HG02642 (cell line): ENCODE data around the gene NALCN.

Source experiments
- ATAC-seq: cut with Tn5 transposase; IDR thresholded peaks from one replicate; pipeline ENCODE4 v1.9.1; 2021; ENCODE audit warnings: mild to moderate bottlenecking; ENCODE audit not compliant: unreplicated experiment, poor library complexity

NALCN gene

DNA sequence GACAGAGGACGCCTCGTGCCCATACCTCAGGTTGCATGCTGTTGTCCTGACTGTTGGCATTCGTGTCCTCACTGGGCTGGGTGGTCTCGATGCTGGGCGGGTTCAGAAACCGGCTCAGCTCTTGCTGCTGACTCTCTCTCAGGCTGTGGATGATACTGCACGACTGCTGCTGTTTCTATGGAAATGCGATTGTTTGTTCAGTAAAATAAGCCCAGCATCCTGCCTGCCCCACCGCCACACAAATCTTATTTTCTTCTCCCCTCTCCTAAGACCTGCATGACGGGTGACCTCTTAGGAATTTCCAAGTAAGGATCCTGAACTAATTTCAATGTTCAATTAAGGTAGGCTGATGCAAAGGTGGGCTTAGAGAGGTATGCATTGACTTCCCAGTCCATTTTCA, 356.5 kb downstream of the NALCN start:
- no peak for ATAC-seq

DNA sequence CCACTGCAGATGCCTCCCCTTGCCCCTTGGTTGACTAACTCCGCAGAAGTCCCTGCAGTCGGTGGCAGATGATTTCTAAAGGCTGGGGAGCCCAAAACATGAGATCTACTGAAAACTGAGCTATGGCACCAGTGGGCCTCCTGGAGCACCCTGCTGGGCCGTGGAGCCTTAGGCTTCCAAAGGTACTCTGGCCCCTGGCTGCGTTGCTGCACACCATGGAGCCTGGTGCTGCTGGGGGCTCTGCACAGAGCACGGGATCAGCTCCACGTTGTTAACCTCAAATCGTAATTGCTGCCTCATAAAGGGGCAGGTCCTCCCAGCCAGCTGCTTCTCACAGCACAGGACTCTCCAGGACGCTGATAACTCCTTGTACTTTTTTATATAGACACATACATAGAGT, 357.5 kb downstream of the NALCN start:
- ATAC-seq, result no peak

DNA sequence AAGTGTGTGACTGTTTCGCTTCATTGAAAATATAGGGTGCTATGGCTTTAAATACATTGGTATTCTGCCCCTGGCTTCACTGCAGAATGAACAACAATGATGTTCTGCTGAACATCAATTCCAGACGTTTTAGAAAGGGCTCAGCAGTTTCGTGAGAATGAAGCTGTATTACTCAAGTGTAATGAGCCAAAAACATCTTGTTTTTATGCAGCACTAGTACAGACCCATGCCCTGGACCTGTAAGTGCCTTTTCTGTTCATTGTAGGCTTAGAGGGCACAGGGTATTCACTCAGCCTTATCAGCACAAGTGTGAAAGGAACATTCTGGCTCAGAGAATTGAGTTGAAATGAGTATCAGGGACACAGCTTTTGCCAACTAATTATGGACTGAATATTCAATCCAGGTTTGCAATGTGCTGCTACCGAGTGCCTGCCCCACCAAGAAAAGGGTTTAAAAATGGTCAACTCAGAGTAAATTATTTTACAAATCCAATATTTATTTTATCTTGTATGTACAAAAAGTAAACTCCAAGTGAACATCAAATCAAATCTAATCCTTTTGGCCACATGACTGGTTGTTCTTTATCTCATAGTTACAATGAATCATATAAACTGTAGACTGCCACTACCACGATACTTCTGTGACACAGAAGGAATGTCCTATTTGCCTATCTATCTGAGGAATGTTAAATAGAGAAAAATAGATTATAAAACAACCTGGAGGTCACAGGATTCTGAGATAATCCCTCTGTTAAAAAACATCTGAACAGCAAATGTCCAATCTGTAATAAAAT, 362.8 kb downstream of the NALCN start:
- ATAC-seq, result no peak

DNA sequence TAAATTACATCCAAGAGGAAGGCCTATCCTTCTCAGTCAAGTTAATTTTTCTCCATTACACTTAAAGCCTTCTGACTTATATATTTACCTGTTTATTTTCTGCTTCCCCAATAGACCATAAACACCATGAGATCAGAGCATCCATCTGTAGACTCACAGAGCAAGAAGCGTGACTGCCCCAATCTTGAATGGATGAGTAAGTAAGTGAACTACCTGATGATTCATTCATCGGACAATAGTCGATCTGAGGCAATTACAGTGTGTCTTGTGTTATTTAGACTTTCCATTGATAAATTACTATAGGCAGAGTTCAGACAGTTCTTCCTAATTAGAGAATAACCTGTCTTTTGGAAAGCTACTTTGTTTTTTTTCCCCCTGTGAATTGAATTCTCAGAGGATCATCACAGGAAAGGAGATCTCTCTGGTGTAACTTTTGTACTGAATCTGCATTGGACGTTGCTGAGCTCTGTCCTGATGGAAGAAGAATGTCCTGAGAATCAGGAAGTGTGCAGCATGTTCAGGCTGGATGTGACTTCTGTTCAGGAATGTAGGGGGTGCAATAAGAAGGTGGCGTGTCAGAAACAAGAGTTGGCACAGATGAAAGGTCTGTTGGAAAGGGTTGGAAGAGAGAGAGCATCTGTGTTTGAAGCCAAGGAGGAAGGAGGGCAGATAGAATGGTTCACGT, 367.0 kb downstream of the NALCN start:
- no peak for ATAC-seq

DNA sequence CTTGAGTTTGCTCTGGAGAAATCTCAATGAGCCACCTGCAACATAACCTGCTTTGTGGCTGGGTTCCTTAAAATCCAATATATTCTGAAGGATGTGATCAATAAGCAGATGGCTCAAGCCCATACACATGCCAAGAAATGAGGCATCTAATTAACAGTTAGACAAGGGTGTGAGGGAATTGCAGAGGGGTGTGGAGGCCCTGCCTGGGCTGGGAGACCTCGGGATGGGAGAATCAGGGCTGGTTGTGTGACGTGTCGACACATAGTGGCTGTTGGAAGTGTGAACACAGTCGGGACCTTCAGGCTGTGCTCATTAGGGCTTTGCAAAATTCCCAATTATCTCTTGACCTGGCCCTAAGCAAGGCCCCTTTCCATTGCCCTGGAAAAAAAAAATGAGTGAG, 379.8 kb downstream of the NALCN start:
- no peak for ATAC-seq

DNA sequence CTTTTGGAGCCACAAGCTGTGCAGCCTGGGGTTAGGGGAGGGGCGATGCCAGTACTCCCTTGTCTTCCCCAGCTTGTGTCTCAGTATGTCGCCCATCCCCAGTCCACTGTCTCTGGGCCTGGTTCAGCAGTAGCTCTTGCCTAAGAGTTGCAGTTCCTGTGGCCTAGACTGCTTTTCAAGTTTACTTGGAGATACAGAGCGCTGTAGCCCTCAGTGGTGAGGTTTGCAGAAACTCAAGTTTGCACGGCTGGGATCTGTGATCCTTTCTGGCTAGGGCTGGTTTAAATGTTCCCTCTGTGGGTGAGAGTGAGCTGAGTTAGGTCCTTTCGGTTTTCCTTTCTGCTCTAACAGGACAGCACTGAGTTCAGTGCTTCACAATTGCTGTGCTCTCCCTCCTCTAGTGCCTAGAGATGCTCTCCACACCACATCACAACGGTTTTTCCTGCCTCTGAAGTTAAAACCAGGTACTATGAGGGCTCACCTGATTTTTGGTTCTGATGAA, 381.1 kb downstream of the NALCN start:
- ATAC-seq, result no peak

DNA sequence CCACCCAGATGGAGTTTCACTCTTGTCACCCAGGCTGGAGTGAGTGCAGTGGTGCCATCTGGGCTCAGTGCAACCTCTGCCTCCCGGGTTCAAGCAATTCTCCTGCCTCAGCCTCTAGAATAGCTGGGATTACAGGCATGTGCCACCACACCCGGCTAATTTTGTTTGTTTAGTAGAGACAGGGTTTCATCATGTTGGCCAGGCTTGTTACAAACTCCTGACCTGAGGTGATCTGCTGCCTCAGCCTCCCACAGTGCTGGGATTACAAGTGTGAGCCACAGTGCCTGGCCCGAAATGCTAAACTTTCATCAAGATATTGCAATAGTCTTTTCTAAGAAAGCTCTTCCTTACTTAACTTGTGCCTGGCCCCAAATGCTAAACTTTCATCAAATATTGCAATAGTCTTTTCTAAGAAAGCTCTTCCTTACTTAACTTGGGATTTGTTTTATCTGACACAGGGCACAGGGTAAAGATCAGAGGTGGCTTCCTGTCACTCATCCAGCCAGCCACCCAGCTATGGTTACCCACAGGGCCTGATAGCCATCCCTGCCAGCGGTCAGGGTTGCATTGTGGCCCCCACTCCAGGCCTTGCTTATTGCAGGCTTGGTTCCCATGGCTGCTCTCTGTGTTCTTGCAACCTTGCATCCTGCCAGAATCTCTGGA, 389.4 kb downstream of the NALCN start:
- ATAC-seq, result no peak

DNA sequence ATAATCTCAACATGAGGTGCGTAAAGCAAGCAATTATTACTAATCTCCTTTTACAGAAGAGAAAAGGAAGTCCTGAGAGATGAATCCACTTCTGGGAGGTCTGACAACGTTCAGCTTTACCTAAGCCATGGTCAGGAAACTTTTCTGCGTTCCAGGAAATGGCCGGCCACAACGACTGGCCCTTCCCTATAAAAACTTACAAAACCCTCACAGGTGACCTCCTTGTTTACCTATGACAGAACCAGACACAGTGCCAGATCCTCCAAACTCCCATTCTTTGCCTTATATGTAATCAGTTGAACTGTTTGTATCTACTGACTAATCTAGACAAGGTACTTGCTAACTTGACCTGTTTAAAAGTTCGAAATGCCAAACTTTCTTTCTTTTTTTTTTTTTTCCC, 390.0 kb downstream of the NALCN start:
- ATAC-seq, result no peak

DNA sequence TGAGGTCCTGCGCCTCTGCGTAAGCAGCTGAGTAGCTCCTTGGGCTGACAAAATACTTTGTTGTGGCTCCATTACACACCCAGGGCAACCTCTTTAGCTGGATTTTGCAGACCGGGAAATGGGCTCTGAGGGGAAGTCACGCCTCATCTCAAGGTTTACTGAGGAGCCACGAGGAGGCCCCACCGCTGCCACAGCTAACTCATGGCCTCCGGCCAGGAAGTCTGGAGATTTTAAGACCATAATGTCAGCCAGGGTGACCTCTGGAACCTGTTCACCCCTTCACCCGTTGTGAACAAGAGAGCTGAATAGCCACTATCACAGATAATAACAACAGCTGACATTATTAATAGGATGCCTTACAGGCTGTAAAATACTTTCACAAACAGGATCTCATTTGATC, 390.4 kb downstream of the NALCN start:
- ATAC-seq, result no peak

DNA sequence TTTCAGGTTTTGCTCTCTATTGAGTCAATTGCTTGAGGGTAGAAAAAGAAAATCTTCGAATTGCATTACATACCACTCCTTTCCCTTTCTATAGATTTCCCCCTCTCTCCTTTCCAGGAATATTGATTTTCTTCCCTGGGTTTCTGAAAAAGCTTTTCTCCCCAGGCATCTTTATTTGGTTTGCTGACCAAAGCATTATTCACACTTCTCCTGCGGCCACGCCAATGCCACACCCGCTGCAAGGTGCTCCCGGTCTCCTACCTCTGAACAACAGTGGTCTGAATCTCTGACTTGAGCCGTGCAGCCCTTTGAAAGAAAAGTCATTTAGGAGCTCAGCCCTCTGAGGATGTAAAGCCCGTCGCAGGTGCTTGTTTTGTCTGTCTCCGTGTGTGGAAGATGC, 390.8 kb downstream of the NALCN start:
- no peak for ATAC-seq

DNA sequence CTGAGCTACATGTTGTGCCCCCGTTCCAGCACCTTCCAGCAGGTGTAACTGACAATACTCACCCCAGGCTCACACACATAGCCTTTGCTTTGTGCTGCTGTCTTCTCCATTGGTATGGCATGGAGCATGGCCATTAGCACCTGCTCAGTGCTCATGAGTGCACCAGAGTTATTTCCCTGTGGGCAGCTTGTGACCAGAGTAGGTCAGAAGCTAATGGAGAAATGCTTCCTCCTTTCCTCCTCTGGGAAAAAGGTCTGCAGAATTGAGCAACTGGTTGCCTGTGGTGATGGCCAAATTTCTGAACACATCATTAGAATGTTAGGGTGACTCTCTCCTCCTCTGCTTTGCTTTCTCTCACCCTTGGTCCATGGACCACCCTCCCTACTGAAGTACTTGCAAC, 397.2 kb downstream of the NALCN start:
- no peak for ATAC-seq

DNA sequence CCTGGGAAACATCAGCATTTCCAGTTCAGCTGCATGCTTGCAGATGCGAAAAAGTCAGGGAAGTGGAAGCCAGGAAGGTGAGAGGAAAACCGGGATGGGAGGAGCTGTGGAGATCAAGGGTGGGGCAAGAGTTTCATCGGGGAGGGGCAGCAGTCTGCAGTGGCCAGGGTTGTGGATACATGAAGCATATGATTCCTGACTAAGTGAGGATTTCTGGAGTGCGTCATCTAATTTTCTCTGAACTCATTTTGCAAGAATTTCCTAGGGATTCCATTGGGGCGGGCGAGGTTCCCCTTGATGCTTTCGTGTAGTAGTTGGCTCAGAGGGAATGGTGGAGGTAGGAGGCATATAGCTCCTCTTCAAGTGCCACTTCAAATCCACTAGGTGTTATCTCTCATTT, 397.6 kb downstream of the NALCN start:
- ATAC-seq, result no peak

DNA sequence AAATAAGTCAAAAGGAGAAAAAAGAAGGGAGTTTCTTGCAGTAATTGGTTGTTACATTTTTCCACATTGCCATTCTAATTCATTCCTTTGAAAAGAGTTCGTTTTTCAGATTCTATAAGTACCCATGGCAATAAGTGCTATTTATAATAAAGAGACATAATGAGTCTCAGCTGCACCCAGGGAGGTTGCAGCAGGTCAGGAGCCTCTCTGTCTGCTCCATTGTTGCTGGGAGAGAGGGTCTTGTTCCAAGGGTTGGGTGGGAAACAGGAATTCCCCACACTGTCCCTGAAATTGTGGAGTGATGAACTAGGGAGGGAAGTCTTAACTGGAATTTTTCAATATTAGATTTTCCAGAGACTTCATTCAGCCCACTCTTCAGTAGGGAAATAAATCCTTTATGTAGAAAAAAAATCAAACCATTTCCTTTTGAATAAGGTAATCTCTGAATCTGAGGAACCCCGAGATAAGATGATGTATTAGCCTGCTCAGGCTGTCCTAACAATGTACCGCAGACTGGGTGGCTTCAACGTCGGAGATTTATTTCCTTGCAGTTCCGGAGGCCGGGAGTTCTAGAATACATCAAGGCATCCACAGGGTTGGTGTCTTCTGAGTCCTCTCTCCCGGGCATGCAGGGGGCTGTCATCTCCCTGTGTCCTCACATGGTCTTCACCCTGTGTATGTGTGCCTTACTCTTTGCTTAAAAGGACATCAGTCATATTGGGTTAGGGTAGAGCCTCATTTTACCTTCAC, 399.0 kb downstream of the NALCN start:
- no peak for ATAC-seq

DNA sequence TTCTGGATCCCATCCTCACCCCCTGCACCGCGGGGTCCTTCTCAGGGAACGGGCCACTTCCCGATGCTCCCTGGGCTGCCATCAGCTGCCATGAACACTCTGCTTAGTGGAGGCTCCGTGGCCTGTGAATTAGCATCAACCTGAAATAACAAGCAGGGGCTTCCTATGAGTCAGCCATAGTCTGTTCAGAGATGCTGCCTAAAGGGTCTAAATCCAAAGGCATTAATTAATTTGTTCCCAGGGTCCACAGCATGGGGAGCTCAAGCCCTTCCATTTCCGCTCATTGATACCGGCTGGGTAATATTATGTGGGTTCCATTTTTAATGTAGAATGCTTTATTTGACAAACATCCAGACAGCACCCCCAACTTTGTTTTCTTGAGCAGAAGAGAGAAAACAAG, 399.8 kb downstream of the NALCN start:
- no peak for ATAC-seq

DNA sequence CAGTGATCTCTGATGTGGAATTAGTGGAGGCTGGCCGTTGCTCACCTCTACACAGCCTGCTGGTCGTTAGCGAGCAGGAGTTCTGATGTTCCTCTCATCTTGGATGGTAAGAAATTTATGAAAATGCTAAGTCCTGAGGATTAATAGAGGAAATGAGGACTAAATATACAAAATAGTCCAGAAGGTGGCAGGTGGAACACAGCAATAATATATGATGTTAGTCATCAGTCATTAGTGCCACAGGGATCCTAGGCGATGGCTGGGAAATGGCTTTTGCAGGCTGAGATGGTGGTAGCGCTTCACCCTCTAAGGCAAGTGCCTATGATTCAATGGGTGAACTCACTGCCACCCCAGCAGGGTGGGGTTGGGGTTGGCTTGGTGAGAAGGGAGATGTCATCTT, 403.1 kb downstream of the NALCN start:
- ATAC-seq, result no peak

DNA sequence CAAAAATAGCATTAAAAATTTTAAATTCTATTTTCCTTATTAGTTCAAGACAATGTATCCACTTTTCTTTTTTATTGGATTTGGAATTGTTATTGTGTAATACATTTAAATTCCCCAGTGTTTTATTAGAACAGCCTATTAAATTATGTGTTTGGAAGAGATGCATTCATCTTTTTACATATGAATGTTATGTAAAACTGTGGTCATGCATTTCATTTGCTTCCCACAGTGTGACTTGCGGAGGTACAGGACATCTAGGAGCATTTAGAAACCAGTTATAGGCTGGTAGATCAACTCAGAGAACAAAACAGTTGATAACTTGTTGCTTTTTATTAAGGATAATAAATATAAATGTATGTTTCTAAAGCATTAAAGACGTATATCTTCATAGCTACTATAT, 406.2 kb downstream of the NALCN start:
- no peak for ATAC-seq

DNA sequence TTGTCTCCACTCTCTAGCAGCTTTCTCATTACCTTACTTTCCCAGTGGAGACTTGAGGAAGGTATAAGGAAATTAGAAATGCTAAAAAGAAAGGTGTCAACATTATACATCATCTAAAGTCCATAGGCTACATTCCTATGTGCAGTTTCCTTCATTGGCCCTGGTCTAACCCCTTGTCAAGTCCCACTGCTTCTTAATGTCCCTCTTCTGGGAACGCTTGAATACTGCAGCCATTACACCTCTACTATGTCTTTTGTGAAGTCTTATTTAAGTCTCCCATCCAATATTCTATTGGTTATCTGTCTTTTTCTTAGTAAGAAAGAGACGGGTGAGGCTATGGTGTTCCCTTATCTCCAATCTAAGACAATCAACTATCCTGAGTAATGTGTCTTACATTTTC, 409.1 kb downstream of the NALCN start:
- no peak for ATAC-seq
